WTC11 (cell line): ENCODE results near the gene VMAC. TPM values are rescaled to one million over a fixed set of nuclear protein-coding genes. Genes with fewer than 3 reads are reported as not detected.

Experiments
- ATAC-seq: fragments of 200-7000 bp; cut with Tn5 transposase; 2 replicates; pipeline ENCODE4 v1.10.0; 2021; ENCODE audit warnings: mild to moderate bottlenecking, moderate library complexity
- CTCF ChIA-PET: fragments of 300-600 bp; sonication (Branson Sonifier 250); formaldehyde crosslinking; loops from one replicate; lab custom pipeline; 2021; ENCODE audit warnings: antibody characterized with exemption; lab: Charles Lee
- POLR2A ChIA-PET: fragments of 350-600 bp; sonication (Branson Sonifier 250); formaldehyde crosslinking; loops from one replicate; lab custom pipeline; 2021; ENCODE audit warnings: antibody characterized with exemption; lab: Charles Lee
- DNase-seq: peaks from one replicate; pipeline ENCODE4 v3.0.0; 2021; ENCODE audit warnings: low spot score
- H3K27ac Mint-ChIP-seq: 2 replicates; pipeline ENCODE4 v1.8.0; 2021; ENCODE audit warnings: mixed read lengths
- H3K27me3 Mint-ChIP-seq: 2 replicates; pipeline ENCODE4 v1.8.0; 2021; ENCODE audit warnings: low read depth, mild to moderate bottlenecking, moderate library complexity, mixed read lengths
- H3K36me3 Mint-ChIP-seq: 2 replicates; pipeline ENCODE4 v1.8.0; 2021; ENCODE audit warnings: mixed read lengths
- H3K4me1 Mint-ChIP-seq: 2 replicates; pipeline ENCODE4 v1.8.0; 2022; ENCODE audit warnings: mixed read lengths
- H3K4me3 Mint-ChIP-seq: 2 replicates; pipeline ENCODE4 v1.8.0; 2021; ENCODE audit warnings: mild to moderate bottlenecking, moderate library complexity, mixed read lengths
- H3K9me3 Mint-ChIP-seq: 2 replicates; pipeline ENCODE4 v1.8.0; 2021; ENCODE audit warnings: mixed read lengths
- ATF2 ChIP-seq: sonication (generic); formaldehyde crosslinking; IDR thresholded peaks from 2 replicates; pipeline ENCODE4 v1.8.1; 2022; ENCODE audit warnings: low read depth, missing genetic modification reagents, borderline replicate concordance
- CREB1 ChIP-seq: sonication (generic); formaldehyde crosslinking; IDR thresholded peaks from 2 replicates; pipeline ENCODE4 v1.8.0; 2023; ENCODE audit warnings: mild to moderate bottlenecking, missing genetic modification reagents
- CTCF ChIP-seq: fragments of 200-600 bp; IDR thresholded peaks from 2 replicates; pipeline ENCODE4 v1.8.0; 2022; ENCODE audit warnings: antibody characterized with exemption
- E2F4 ChIP-seq: sonication (generic); formaldehyde crosslinking; IDR thresholded peaks from 2 replicates; pipeline ENCODE4 v1.8.1; 2022; ENCODE audit warnings: low read depth, mild to moderate bottlenecking, moderate library complexity, missing genetic modification reagents, borderline replicate concordance
- FOXJ3 ChIP-seq: sonication (generic); formaldehyde crosslinking; IDR thresholded peaks from 2 replicates; pipeline ENCODE4 v1.9.0; 2021; ENCODE audit warnings: missing genetic modification reagents, mild to moderate bottlenecking, borderline replicate concordance
- GRHL2 ChIP-seq: fragments of 250-450 bp; sonication (Bioruptor Pico); IDR thresholded peaks from 2 replicates; pipeline ENCODE4 v1.8.0; 2022; ENCODE audit warnings: mild to moderate bottlenecking, moderate library complexity; ENCODE audit not compliant: insufficient replicate concordance, severe bottlenecking
- JUN ChIP-seq: sonication (generic); formaldehyde crosslinking; IDR thresholded peaks from 2 replicates; pipeline ENCODE4 v1.8.0; 2023; ENCODE audit warnings: mild to moderate bottlenecking, missing genetic modification reagents
- MXD4 ChIP-seq: fragments of 250-450 bp; sonication (Bioruptor Pico); IDR thresholded peaks from 2 replicates; pipeline ENCODE4 v1.8.0; 2021; ENCODE audit warnings: mild to moderate bottlenecking, moderate library complexity, borderline replicate concordance
- NR2C2 ChIP-seq: sonication (generic); formaldehyde crosslinking; IDR thresholded peaks from 2 replicates; pipeline ENCODE4 v1.8.0; 2022; ENCODE audit warnings: mild to moderate bottlenecking, missing genetic modification reagents
- RORB ChIP-seq: fragments of 250-450 bp; sonication (Bioruptor Pico); IDR thresholded peaks from 2 replicates; pipeline ENCODE4 v1.9.0; 2021; ENCODE audit warnings: mild to moderate bottlenecking
- USF1 ChIP-seq: sonication (generic); formaldehyde crosslinking; IDR thresholded peaks from 2 replicates; pipeline ENCODE4 v1.8.0; 2022; ENCODE audit warnings: mild to moderate bottlenecking, missing genetic modification reagents
- ZBTB21 ChIP-seq: sonication (generic); formaldehyde crosslinking; IDR thresholded peaks from 2 replicates; pipeline ENCODE4 v1.8.1; 2023; ENCODE audit warnings: mild to moderate bottlenecking, missing genetic modification reagents, borderline replicate concordance
- ZNF263 ChIP-seq: sonication (generic); formaldehyde crosslinking; IDR thresholded peaks from 2 replicates; pipeline ENCODE4 v1.8.1; 2022; ENCODE audit warnings: low read depth, mild to moderate bottlenecking, moderate library complexity, missing genetic modification reagents
- ZNF671 ChIP-seq: fragments of 250-450 bp; sonication (Bioruptor Pico); IDR thresholded peaks from 2 replicates; pipeline ENCODE4 v1.8.0; 2021; ENCODE audit warnings: mild to moderate bottlenecking
- total RNA-seq: library from RNA; stranded (reverse); gene quantifications from 3 replicates; pipeline ENCODE4 v1.2.3, GENCODE V29; 2021
- TF ChIP-seq, protein P1 (sequence below): fragments of 250-450 bp; sonication (Bioruptor Pico); IDR thresholded peaks from 2 replicates; pipeline ENCODE4 v2.1.2; 2022; ENCODE audit warnings: mild to moderate bottlenecking, moderate library complexity
- TF ChIP-seq, protein P2 (sequence below): sonication (generic); formaldehyde crosslinking; IDR thresholded peaks from 2 replicates; pipeline ENCODE4 v1.8.0; 2023; ENCODE audit warnings: missing genetic modification reagents
- TF ChIP-seq, protein P3 (sequence below): fragments of 250-450 bp; sonication (Bioruptor Pico); IDR thresholded peaks from 2 replicates; pipeline ENCODE4 v1.9.0; 2021; ENCODE audit warnings: mild to moderate bottlenecking
- TF ChIP-seq, protein P4 (sequence below): sonication (generic); formaldehyde crosslinking; IDR thresholded peaks from 2 replicates; pipeline ENCODE4 v1.8.0; 2022; ENCODE audit warnings: mild to moderate bottlenecking, missing genetic modification reagents
- TF ChIP-seq, protein P5 (sequence below): sonication (generic); formaldehyde crosslinking; IDR thresholded peaks from 2 replicates; pipeline ENCODE4 v1.8.1; 2022; ENCODE audit warnings: mild to moderate bottlenecking, moderate library complexity, missing genetic modification reagents

Gene VMAC
- total RNA-seq, 1 experiment from 2014 or later: 2.5 TPM

DNA sequence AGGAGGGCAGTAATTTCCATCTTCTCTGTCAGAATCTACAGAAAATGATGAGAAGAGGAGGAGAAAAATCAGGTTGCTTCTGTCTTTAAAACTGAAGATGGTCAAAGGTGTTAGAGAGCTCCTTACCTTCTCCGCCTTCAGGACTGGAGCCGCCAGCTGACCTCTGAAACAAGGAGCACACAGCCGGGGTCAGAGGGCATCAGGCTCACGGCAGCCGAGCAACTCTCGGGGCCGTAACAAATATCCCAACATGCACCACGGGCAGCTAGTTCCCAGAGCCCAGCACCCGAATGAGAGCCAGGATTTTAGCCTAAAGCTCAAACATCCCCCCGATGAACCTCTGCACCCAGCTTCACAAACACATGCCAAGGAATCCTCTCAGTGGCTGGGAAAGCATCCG is 37.0 kb downstream of the VMAC start:
- TF ChIP-seq MXD4: no peak
- no peak for TF ChIP-seq CREB1 (CRISPR knock-in tag)
- no peak for TF ChIP-seq RORB
- no peak for TF ChIP-seq ATF2
- TF ChIP-seq ZNF671 (CRISPR knock-in tag): no peak
- no peak for TF ChIP-seq E2F4 (CRISPR knock-in tag)
- TF ChIP-seq, protein P1, sequence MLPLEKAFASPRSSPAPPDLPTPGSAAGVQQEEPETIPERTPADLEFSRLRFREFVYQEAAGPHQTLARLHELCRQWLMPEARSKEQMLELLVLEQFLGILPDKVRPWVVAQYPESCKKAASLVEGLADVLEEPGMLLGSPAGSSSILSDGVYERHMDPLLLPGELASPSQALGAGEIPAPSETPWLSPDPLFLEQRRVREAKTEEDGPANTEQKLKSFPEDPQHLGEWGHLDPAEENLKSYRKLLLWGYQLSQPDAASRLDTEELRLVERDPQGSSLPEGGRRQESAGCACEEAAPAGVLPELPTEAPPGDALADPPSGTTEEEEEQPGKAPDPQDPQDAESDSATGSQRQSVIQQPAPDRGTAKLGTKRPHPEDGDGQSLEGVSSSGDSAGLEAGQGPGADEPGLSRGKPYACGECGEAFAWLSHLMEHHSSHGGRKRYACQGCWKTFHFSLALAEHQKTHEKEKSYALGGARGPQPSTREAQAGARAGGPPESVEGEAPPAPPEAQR: no peak
- peaks cover 3% of the 10 kb centered on the region; the same call in 1 of the 2 replicates for H3K4me1 Mint-ChIP-seq
- H3K36me3 Mint-ChIP-seq: peaks cover 29% of the 10 kb centered on the region
- ChIA-PET CTCF (interaction anchor here (0.6 to 1.4 kb wide), 2 partner anchors 27 to 80 kb away, joined by 3 to 4 read pairs; no protein-coding TSS in a partner anchor), POLR2A (no interaction called here)
- H3K4me3 Mint-ChIP-seq: no peak overlapping the region
- H3K27ac Mint-ChIP-seq: peak overlapping the region; percentile 45; the same call in 1 of the 2 replicates
- ATAC-seq (no peak), DNase-seq (no peak)
- no peaks in the 10 kb centered on the region for H3K9me3 Mint-ChIP-seq
- no peaks in the 10 kb centered on the region for H3K27me3 Mint-ChIP-seq

DNA sequence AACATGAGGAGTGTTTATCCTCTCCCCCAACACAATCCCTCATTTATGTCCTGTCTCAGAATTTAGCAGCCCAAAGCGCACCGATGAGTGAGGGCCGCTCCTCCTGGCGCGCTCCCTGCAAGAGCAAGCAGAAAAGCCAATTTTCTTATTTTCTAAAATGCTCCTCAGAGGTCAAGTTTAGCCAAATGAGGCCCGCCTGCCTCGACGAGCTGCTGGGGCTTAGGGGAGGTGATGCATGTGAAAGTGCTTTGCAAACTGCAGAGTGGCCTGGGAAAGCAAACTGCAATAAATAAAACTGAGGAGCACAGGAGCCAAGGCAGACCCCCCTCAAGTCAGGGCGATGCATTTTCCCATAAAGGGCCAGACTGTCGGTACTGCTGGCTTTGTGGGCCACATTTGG is 38.4 kb downstream of the VMAC start:
- H3K27ac Mint-ChIP-seq: 0 out of 2 replicates have a peak overlapping the region, but pooled peaks have one; percentile 57
- CTCF ChIA-PET: interaction anchor here (1.0 to 1.7 kb wide), 3 partner anchors 25 to 139 kb away, joined by 4 to 8 read pairs (median 4); no protein-coding TSS in a partner anchor
- peaks cover 14% of the 10 kb centered on the region for H3K4me1 Mint-ChIP-seq
- no peak for DNase-seq
- H3K9me3 Mint-ChIP-seq: no peaks in the 10 kb centered on the region
- ATAC-seq: no peak
- POLR2A ChIA-PET: no interaction called here
- no peak overlapping the region for H3K4me3 Mint-ChIP-seq
- H3K27me3 Mint-ChIP-seq: no peaks in the 10 kb centered on the region
- peaks cover 26% of the 10 kb centered on the region for H3K36me3 Mint-ChIP-seq
- TF ChIP-seq, protein P2, sequence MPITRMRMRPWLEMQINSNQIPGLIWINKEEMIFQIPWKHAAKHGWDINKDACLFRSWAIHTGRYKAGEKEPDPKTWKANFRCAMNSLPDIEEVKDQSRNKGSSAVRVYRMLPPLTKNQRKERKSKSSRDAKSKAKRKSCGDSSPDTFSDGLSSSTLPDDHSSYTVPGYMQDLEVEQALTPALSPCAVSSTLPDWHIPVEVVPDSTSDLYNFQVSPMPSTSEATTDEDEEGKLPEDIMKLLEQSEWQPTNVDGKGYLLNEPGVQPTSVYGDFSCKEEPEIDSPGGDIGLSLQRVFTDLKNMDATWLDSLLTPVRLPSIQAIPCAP (CRISPR knock-in tag): no peak
- TF ChIP-seq ZBTB21 (CRISPR knock-in tag) (no peak), JUN (CRISPR knock-in tag) (no peak), FOXJ3 (CRISPR knock-in tag) (no peak), USF1 (CRISPR knock-in tag) (no peak), GRHL2 (no peak), NR2C2 (CRISPR knock-in tag) (no peak), CTCF (no peak), ZNF263 (CRISPR knock-in tag) (no peak)
- TF ChIP-seq, protein P3, sequence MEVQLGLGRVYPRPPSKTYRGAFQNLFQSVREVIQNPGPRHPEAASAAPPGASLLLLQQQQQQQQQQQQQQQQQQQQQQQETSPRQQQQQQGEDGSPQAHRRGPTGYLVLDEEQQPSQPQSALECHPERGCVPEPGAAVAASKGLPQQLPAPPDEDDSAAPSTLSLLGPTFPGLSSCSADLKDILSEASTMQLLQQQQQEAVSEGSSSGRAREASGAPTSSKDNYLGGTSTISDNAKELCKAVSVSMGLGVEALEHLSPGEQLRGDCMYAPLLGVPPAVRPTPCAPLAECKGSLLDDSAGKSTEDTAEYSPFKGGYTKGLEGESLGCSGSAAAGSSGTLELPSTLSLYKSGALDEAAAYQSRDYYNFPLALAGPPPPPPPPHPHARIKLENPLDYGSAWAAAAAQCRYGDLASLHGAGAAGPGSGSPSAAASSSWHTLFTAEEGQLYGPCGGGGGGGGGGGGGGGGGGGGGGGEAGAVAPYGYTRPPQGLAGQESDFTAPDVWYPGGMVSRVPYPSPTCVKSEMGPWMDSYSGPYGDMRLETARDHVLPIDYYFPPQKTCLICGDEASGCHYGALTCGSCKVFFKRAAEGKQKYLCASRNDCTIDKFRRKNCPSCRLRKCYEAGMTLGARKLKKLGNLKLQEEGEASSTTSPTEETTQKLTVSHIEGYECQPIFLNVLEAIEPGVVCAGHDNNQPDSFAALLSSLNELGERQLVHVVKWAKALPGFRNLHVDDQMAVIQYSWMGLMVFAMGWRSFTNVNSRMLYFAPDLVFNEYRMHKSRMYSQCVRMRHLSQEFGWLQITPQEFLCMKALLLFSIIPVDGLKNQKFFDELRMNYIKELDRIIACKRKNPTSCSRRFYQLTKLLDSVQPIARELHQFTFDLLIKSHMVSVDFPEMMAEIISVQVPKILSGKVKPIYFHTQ (CRISPR knock-in tag): no peak
- TF ChIP-seq, protein P4, sequence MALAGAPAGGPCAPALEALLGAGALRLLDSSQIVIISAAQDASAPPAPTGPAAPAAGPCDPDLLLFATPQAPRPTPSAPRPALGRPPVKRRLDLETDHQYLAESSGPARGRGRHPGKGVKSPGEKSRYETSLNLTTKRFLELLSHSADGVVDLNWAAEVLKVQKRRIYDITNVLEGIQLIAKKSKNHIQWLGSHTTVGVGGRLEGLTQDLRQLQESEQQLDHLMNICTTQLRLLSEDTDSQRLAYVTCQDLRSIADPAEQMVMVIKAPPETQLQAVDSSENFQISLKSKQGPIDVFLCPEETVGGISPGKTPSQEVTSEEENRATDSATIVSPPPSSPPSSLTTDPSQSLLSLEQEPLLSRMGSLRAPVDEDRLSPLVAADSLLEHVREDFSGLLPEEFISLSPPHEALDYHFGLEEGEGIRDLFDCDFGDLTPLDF (CRISPR knock-in tag): no peak
- TF ChIP-seq, protein P5, sequence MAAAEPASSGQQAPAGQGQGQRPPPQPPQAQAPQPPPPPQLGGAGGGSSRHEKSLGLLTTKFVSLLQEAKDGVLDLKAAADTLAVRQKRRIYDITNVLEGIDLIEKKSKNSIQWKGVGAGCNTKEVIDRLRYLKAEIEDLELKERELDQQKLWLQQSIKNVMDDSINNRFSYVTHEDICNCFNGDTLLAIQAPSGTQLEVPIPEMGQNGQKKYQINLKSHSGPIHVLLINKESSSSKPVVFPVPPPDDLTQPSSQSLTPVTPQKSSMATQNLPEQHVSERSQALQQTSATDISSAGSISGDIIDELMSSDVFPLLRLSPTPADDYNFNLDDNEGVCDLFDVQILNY (CRISPR knock-in tag): no peak
